Esophagus muscularis mucosa (tissue), 4 donors: Measurements from ENCODE around the gene KRTAP19-8. TPM values are rescaled to one million over a fixed set of nuclear protein-coding genes. Genes with fewer than 3 reads are reported as not detected.

Experiments
- DNase-seq: peaks from one replicate; pipeline ENCODE4 v3.0.0-alpha.2; 2017; ENCODE audit errors: extremely low spot score
- H3K27ac ChIP-seq, 4 donors: fragments of 200-600 bp; sonication (generic); replicated peaks in 1 of 4; 1 replicate in 3 of 4; 2 replicates in 1 of 4; pipeline ENCODE4 v1.5.1; 2016 to 2019; ENCODE audit warnings: mild to moderate bottlenecking in 1 of 4
- H3K27me3 ChIP-seq, 4 donors: fragments of 200-600 bp; sonication (generic); one replicate each; pipeline versions ENCODE4 v1.5.1 to v1.6.0; 2016 to 2019
- H3K36me3 ChIP-seq, 4 donors: fragments of 200-600 bp; sonication (generic); one replicate each; pipeline ENCODE4 v1.5.1; 2016 to 2019
- H3K4me1 ChIP-seq, 4 donors: fragments of 200-600 bp; sonication (generic); one replicate each; pipeline ENCODE4 v1.5.1; 2016 to 2019
- H3K4me3 ChIP-seq, 4 donors: fragments of 200-600 bp; sonication (generic); 1 replicate in 2 of 4; 2 replicates in 2 of 4; pipeline ENCODE4 v1.5.1; 2016 to 2019; ENCODE audit warnings: mild to moderate bottlenecking in 4 of 4, moderate library complexity in 1 of 4
- H3K9me3 ChIP-seq, 4 donors: fragments of 200-600 bp; sonication (generic); 1 replicate in 3 of 4; 2 replicates in 1 of 4; pipeline ENCODE4 v1.5.1; 2016 to 2019
- CTCF ChIP-seq, 3 experiments: fragments of 200-600 bp in 2 of 3; fragments of 450-650 bp in 1 of 3; sonication (generic) in 2 of 3; IDR thresholded peaks; one replicate each; pipeline ENCODE4 v1.5.1; 2017 to 2019; ENCODE audit warnings: antibody characterized with exemption in 3 of 3, mild to moderate bottlenecking in 2 of 3, moderate library complexity in 1 of 3
- EP300 ChIP-seq: sonication (generic); formaldehyde crosslinking; IDR thresholded peaks from one replicate; pipeline ENCODE4 v1.6.1; 2017; ENCODE audit warnings: antibody characterized with exemption
- POLR2A ChIP-seq: fragments of 450-650 bp; IDR thresholded peaks from one replicate; pipeline ENCODE4 v1.6.1; 2017; ENCODE audit warnings: antibody characterized with exemption, moderate library complexity, mild to moderate bottlenecking, low read depth
- POLR2AphosphoS5 ChIP-seq, 2 donors: sonication (generic); formaldehyde crosslinking; IDR thresholded peaks; one replicate each; pipeline ENCODE4 v1.6.1; 2017; ENCODE audit warnings: antibody characterized with exemption in 2 of 2
- WGBS: methylation state at CpG from one replicate; pipeline ENCODE4 v1.1.5; 2018; 5-methylcytosine and 5-hydroxymethylcytosine counted together
- intact Hi-C: fragments of 100-400 bp; cut with DNase I; formaldehyde crosslinking; loops from one replicate; pipeline ENCODE4 v1.15.1; 2023
- total RNA-seq, 4 donors: library from RNA; depleted of rRNA; stranded (reverse); fragments of >200 nt; gene quantifications; one replicate each; pipeline versions ENCODE4 v1.1.0 to v1.2.1, GENCODE V29; 2016

The KRTAP19-8 gene
- not detected for total RNA-seq

- no peak for DNase-seq
- no peak within 1 kb of the TSS for H3K4me3 ChIP-seq
- H3K27me3 ChIP-seq: no peaks in the 10 kb centered on the region
- no peaks in the 10 kb centered on the region for H3K36me3 ChIP-seq
- H3K27ac ChIP-seq: no peak within 1 kb of the TSS
- intact Hi-C loops: no loop called here
- peaks cover 0 to 8% (median 0%) of the 10 kb centered on the region in 4 donors for H3K9me3 ChIP-seq
- no peaks in the 10 kb centered on the region for H3K4me1 ChIP-seq
- WGBS: 64% methylated on average over 2 of the region's 2 CpGs
- TF ChIP-seq CTCF (IDR thresholded peaks at IDR 0.05) (no peak), EP300 (no peak), POLR2A (no peak), POLR2AphosphoS5 (IDR thresholded peaks at IDR 0.05) (no peak)
These were observed at the start of gene KRTAP19-8 for GRCh38 chr21:31038376-31038775. KRTAP19-8 (minus strand) TSS chr21:31038476; CDS start chr21:31038443, 33 bp downstream.

- H3K4me1 ChIP-seq: peaks cover 0 to 5% (median 2%) of the 10 kb centered on the region in 4 donors
- DNase-seq: peak; percentile 82
- H3K9me3 ChIP-seq: no peaks in the 10 kb centered on the region
- intact Hi-C loops: loop anchor here (5.0 to 10.0 kb wide), 2 partner anchors 746 to 1043 kb away; no protein-coding TSS in a partner anchor
- peaks cover 0 to 10% (median 0%) of the 10 kb centered on the region in 4 donors for H3K27me3 ChIP-seq
- no peak overlapping the region for H3K4me3 ChIP-seq
- no peaks in the 10 kb centered on the region for H3K36me3 ChIP-seq
- TF ChIP-seq CTCF (IDR thresholded peaks at IDR 0.05): no peak
- TF ChIP-seq POLR2A: no peak
- TF ChIP-seq EP300: no peak
- no peak for TF ChIP-seq POLR2AphosphoS5 (IDR thresholded peaks at IDR 0.05)
- WGBS: 74% methylated on average over 34 of the region's 34 CpGs
- H3K27ac ChIP-seq: no peak overlapping the region
These were observed 49.6 kb upstream of the KRTAP19-8 start for GRCh38 chr21:31087639-31088473.

- intact Hi-C loops: loop anchor here (5.0 to 10.0 kb wide), 2 partner anchors 742 to 1040 kb away; no protein-coding TSS in a partner anchor
- WGBS: 77% methylated on average over 6 of the region's 6 CpGs
- peaks cover 0 to 10% (median 0%) of the 10 kb centered on the region in 4 donors for H3K27me3 ChIP-seq
- peaks cover 0 to 5% (median 2%) of the 10 kb centered on the region in 4 donors for H3K4me1 ChIP-seq
- no peaks in the 10 kb centered on the region for H3K9me3 ChIP-seq
- peak; percentile 29 for DNase-seq
- no peaks in the 10 kb centered on the region for H3K36me3 ChIP-seq
- H3K27ac ChIP-seq: no peak overlapping the region
- no peak overlapping the region for H3K4me3 ChIP-seq
- TF ChIP-seq POLR2AphosphoS5 (IDR thresholded peaks at IDR 0.05): no peak
- no peak for TF ChIP-seq POLR2A
- TF ChIP-seq EP300: no peak
- TF ChIP-seq CTCF (IDR thresholded peaks at IDR 0.05): no peak
These were observed 46.4 kb upstream of the KRTAP19-8 start for GRCh38 chr21:31084689-31085088.

- WGBS: 69% methylated on average over 4 of the region's 4 CpGs
- Histone ChIP-seq H3K36me3 (no peaks in the 10 kb centered on the region), H3K27me3 (no peaks in the 10 kb centered on the region), H3K4me3 (no peak overlapping the region), H3K4me1 (no peaks in the 10 kb centered on the region), H3K27ac (no peak overlapping the region), H3K9me3 (no peaks in the 10 kb centered on the region)
- intact Hi-C loops: no loop called here
- TF ChIP-seq POLR2AphosphoS5 (IDR thresholded peaks at IDR 0.05) (no peak), EP300 (no peak), CTCF (IDR thresholded peaks at IDR 0.05) (no peak), POLR2A (no peak)
- DNase-seq: peak; percentile 53
These were observed 40.5 kb upstream of the KRTAP19-8 start for GRCh38 chr21:31078796-31079195.
